HG03135 (cell line): Measurements from ENCODE around the gene PRKD2.
"Not testable (repeated sequence)": the region's sequence is repeated elsewhere in the genome, so short reads cannot be mapped to it uniquely, and the experiment has no call there.

Source experiments
- ATAC-seq: cut with Tn5 transposase; IDR thresholded peaks from one replicate; pipeline ENCODE4 v1.9.1; 2021; ENCODE audit warnings: mild to moderate bottlenecking, moderate library complexity; ENCODE audit not compliant: unreplicated experiment

Gene PRKD2

GRCh38 chr19:46635920-46636761, 80.8 kb downstream of the PRKD2 start, which contains the start of gene GNG8:
Gene GNG8 (minus strand): TSS chr19:46636202. CDS start chr19:46634682, 1,520 bp downstream.
- no peak for ATAC-seq

GRCh38 chr19:46634656-46635218, 82.2 kb downstream of the PRKD2 start:
- ATAC-seq = no peak

- ATAC-seq = peak; percentile 59
These were observed 82.8 kb downstream of the PRKD2 start for GRCh38 chr19:46634045-46634655.

- ATAC-seq = no peak
These were observed 83.8 kb downstream of the PRKD2 start for GRCh38 chr19:46633130-46633529.

- no peak for ATAC-seq
These were observed 85.4 kb downstream of the PRKD2 start for GRCh38 chr19:46631481-46631880.

- no peak for ATAC-seq
These were observed 86.2 kb downstream of the PRKD2 start for GRCh38 chr19:46630586-46631205.

GRCh38 chr19:46629546-46630025, 87.3 kb downstream of the PRKD2 start:
- no peak for ATAC-seq

GRCh38 chr19:46628970-46629369, 87.9 kb downstream of the PRKD2 start:
- ATAC-seq = not testable (repeated sequence)

- no peak for ATAC-seq
These were observed 90.5 kb downstream of the PRKD2 start for GRCh38 chr19:46626446-46626845.

GRCh38 chr19:46625731-46626130, 91.2 kb downstream of the PRKD2 start:
- no peak for ATAC-seq

GRCh38 chr19:46624958-46625661, 91.8 kb downstream of the PRKD2 start, which contains the start of gene PTGIR:
Gene PTGIR (minus strand): TSS chr19:46625089. CDS start chr19:46624225, 864 bp downstream.
- ATAC-seq = no peak
